Measurements from ENCODE around the gene PAH.
A peak's percentile ranks its signal among the peaks of the same experiment; 100 is the strongest.

PAH gene

DNA sequence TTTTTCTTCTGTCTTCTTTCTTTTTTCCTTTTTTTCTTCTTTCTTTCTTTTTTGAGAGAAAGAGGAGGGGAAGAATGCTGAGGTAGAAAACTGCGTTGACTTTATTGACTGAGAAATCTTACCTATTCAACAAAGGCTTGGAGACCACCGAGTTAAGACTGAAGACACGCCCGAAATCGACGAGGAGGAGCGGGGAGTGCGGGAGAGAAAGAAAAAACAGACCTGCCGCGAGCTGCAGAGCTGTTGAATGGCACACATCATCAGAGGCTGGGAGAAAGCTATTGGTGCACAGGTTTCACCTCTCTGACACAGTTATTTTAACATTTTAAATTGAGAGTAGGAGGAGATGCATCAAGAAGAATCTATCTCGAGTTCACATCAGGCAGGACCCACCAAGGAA, 45.5 kb upstream of the PAH start:
- TF ChIP-seq, protein P1, sequence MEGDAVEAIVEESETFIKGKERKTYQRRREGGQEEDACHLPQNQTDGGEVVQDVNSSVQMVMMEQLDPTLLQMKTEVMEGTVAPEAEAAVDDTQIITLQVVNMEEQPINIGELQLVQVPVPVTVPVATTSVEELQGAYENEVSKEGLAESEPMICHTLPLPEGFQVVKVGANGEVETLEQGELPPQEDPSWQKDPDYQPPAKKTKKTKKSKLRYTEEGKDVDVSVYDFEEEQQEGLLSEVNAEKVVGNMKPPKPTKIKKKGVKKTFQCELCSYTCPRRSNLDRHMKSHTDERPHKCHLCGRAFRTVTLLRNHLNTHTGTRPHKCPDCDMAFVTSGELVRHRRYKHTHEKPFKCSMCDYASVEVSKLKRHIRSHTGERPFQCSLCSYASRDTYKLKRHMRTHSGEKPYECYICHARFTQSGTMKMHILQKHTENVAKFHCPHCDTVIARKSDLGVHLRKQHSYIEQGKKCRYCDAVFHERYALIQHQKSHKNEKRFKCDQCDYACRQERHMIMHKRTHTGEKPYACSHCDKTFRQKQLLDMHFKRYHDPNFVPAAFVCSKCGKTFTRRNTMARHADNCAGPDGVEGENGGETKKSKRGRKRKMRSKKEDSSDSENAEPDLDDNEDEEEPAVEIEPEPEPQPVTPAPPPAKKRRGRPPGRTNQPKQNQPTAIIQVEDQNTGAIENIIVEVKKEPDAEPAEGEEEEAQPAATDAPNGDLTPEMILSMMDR (IDR thresholded peaks at IDR 0.05; ENCODE audit: insufficient read depth, low read depth, low read length, missing control alignments): no peak
- no peak for DNase-seq (ENCODE audit: low read depth)
- H3K4me3 ChIP-seq (ENCODE audit: low read length): no peak overlapping the region

DNA sequence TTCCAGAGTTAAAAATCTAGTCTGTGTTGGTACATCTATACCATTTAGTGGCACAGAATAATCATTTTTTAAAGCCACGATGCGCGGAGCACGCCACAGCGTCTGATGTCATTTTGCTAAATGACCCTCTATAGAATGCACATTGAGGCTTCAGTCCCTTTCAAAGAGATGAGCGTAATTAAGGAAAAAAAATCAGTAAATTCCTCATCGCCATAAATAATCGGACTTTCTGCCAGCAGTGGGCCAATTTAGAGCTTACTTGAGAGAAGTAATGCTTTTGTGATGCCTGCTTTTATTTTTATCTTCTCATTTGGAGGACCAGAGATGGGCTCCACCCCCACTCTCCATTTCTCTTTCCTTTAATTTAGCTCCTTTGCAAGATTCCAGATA, 44.4 kb upstream of the PAH start:
- no peak overlapping the region for H3K4me3 ChIP-seq (ENCODE audit: low read length)
- TF ChIP-seq, protein P1 (IDR thresholded peaks at IDR 0.05; ENCODE audit: insufficient read depth, low read depth, low read length, missing control alignments): no peak

DNA sequence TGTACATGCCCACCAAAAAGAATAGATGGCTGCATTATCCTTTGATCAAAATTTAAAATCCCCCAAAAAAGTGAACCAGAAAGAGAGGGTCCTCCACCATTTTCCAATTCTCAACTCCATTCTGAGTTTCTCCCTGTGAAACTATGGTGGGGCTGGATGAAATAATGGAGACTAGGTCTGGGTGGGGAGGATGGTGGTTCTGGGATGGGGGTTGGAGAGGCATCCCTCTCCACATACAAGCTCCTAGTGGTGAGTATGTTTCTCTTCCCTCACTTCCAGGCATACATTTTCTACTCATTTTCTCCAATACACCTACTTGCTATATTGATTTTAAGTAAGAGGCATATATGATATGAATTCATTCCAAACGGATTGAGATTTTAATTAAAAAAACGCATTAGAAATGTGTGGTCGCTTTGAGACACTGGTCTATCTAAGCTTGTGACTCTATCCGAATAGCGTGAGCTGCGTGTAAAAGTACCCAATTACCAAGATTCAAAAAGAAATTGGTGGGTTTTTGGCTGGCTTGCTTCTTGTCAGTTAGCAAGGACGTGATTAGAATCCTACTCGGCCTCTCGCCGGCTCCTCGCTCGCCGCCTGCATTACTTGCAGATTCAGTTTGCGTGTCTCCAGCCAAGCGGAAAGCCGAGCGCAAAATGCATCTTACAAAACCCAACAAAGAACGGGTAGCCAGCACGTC, 43.9 kb upstream of the PAH start:
- no peak overlapping the region for H3K4me3 ChIP-seq (ENCODE audit: low read length)
- TF ChIP-seq, protein P1 (IDR thresholded peaks at IDR 0.05; ENCODE audit: insufficient read depth, low read depth, low read length, missing control alignments): no peak

More for the DNA sequence above, 44.4 kb upstream of the PAH start:
- DNase-seq (ENCODE audit: low read depth): no peak

DNA sequence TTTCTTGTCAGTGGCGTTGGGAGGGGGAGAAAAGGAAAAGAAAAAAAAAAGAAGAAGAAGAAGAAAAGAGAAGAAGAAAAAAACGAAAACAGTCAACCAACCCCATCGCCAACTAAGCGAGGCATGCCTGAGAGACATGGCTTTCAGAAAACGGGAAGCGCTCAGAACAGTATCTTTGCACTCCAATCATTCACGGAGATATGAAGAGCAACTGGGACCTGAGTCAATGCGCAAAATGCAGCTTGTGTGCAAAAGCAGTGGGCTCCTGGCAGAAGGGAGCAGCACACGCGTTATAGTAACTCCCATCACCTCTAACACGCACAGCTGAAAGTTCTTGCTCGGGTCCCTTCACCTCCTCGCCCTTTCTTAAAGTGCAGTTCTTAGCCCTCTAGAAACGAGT, 42.3 kb upstream of the PAH start:
- TF ChIP-seq, protein P1 (IDR thresholded peaks at IDR 0.05; ENCODE audit: insufficient read depth, low read depth, low read length, missing control alignments): no peak
- no peak overlapping the region for H3K4me3 ChIP-seq (ENCODE audit: low read length)
- DNase-seq (ENCODE audit: low read depth): no peak

More for the DNA sequence above, 43.9 kb upstream of the PAH start:
- DNase-seq (ENCODE audit: low read depth): no peak

DNA sequence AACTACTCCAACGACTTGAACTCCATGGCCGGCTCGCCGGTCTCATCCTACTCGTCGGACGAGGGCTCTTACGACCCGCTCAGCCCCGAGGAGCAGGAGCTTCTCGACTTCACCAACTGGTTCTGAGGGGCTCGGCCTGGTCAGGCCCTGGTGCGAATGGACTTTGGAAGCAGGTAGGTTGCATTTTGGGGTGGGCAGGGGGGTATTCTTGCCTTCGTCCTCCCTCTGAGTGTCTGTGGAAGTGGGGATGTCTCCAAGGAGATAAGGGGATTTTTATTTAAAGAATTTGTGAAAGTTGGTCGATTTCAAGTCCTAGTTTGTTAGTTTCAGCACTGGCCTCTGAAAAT, 41.8 kb upstream of the PAH start:
- no peak for DNase-seq (ENCODE audit: low read depth)
- TF ChIP-seq, protein P1 (IDR thresholded peaks at IDR 0.05; ENCODE audit: insufficient read depth, low read depth, low read length, missing control alignments): no peak
- no peak overlapping the region for H3K4me3 ChIP-seq (ENCODE audit: low read length)

DNA sequence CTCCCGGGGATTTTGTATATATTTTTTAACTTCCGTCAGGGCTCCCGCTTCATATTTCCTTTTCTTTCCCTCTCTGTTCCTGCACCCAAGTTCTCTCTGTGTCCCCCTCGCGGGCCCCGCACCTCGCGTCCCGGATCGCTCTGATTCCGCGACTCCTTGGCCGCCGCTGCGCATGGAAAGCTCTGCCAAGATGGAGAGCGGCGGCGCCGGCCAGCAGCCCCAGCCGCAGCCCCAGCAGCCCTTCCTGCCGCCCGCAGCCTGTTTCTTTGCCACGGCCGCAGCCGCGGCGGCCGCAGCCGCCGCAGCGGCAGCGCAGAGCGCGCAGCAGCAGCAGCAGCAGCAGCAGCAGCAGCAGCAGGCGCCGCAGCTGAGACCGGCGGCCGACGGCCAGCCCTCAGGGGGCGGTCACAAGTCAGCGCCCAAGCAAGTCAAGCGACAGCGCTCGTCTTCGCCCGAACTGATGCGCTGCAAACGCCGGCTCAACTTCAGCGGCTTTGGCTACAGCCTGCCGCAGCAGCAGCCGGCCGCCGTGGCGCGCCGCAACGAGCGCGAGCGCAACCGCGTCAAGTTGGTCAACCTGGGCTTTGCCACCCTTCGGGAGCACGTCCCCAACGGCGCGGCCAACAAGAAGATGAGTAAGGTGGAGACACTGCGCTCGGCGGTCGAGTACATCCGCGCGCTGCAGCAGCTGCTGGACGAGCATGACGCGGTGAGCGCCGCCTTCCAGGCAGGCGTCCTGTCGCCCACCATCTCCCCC, 41.2 kb upstream of the PAH start:
- TF ChIP-seq, protein P1 (IDR thresholded peaks at IDR 0.05; ENCODE audit: insufficient read depth, low read depth, low read length, missing control alignments): no peak
- peak; percentile 40 for DNase-seq (ENCODE audit: low read depth)
- H3K4me3 ChIP-seq (ENCODE audit: low read length): peak overlapping the region; percentile 30

Measured in epithelial cell of esophagus (primary cell).